Lung (tissue), 12 donors: ENCODE results near the gene ENO4. TPM values are rescaled to one million over a fixed set of nuclear protein-coding genes. Genes with fewer than 3 reads are reported as not detected.

Experiments
- ATAC-seq: fragments of 200-7000 bp; cut with Tn5 transposase; one replicate; pipeline ENCODE4 v1.9.1; 2020; ENCODE audit warnings: moderate number of reproducible peaks; ENCODE audit not compliant: insufficient read depth, low FRiP score
- DNase-seq, 3 donors: peaks; one replicate each; pipeline ENCODE4 v3.0.0-alpha.2; 2013 to 2017
- H3K27ac ChIP-seq, 2 donors: one replicate each; pipeline ENCODE4 v1.5.1; 2013; ENCODE audit warnings: mild to moderate bottlenecking in 2 of 2, moderate library complexity in 2 of 2, control low read depth in 1 of 2, inconsistent platforms in 1 of 2, low read depth in 1 of 2, low read length in 1 of 2
- H3K27me3 ChIP-seq, 3 donors: one replicate each; pipeline ENCODE4 v1.5.1; 2013; ENCODE audit warnings: low read length in 2 of 3; ENCODE audit not compliant: control insufficient read depth in 3 of 3, insufficient read depth in 3 of 3
- H3K36me3 ChIP-seq, 4 donors: one replicate each; pipeline ENCODE4 v1.5.1; 2013; ENCODE audit warnings: low read length in 4 of 4, mild to moderate bottlenecking in 1 of 4, moderate library complexity in 1 of 4; ENCODE audit not compliant: control insufficient read depth in 4 of 4, insufficient read depth in 4 of 4
- H3K4me1 ChIP-seq, 5 donors: one replicate each; pipeline ENCODE4 v1.5.1; 2013; ENCODE audit warnings: low read length in 5 of 5, mild to moderate bottlenecking in 2 of 5, moderate library complexity in 1 of 5; ENCODE audit not compliant: control insufficient read depth in 5 of 5, insufficient read depth in 5 of 5
- H3K4me3 ChIP-seq: one replicate; pipeline ENCODE4 v1.5.1; 2013; ENCODE audit warnings: mild to moderate bottlenecking, control low read depth, moderate library complexity
- H3K9ac ChIP-seq, 2 donors: one replicate each; pipeline ENCODE4 v1.5.1; 2013; ENCODE audit warnings: low read length in 2 of 2, control low read depth in 1 of 2; ENCODE audit not compliant: insufficient read depth in 1 of 2
- H3K9me3 ChIP-seq, 4 donors: one replicate each; pipeline ENCODE4 v1.5.1; 2013; ENCODE audit warnings: low read length in 3 of 4, mild to moderate bottlenecking in 1 of 4, moderate library complexity in 1 of 4; ENCODE audit not compliant: control insufficient read depth in 4 of 4, insufficient read depth in 3 of 4
- WGBS, 2 donors: extraction: QIAGEN DNeasy Blood & Tissue Kit; methylation state at CpG; one replicate each; pipeline ENCODE4 v1.1.7; 2013; 5-methylcytosine and 5-hydroxymethylcytosine counted together
- polyA plus RNA-seq, 2 donors: library from polyadenylated mRNA; stranded (reverse); fragments of 200-250 nt; gene quantifications; one replicate each; pipeline ENCODE4 v1.2.1, GENCODE V29; 2013
- total RNA-seq, 2 donors: library from RNA; depleted of rRNA in 1 of 2; stranded (reverse); fragments of >200 nt in 1 of 2; gene quantifications; one replicate each; pipeline ENCODE4 v1.2.1, GENCODE V29; 2014 to 2021
- TF ChIP-seq, protein P1 (sequence below): IDR thresholded peaks from 2 replicates; pipeline ENCODE4 v1.5.1; 2012; ENCODE audit warnings: mild to moderate bottlenecking; ENCODE audit errors: control extremely low read depth, extremely low read depth
- donor health status: control.
- donor health status: control.
- donor health status: Bipolar disorder and iron deficiency.
- donor health status: healthy.
- donor health status: DM: yes; HTN: yes; CAD: no.

ENO4 gene
- total and polyA plus RNA-seq, 4 donors, result 0.69 to 4.3 (median 2.0) TPM

- H3K27me3 ChIP-seq, result peaks cover 0 to 6% (median 2%) of the 10 kb centered on the region in 3 donors
- H3K9me3 ChIP-seq, result peaks cover 0 to 8% (median 0%) of the 10 kb centered on the region in 4 donors
- no peak overlapping the region for H3K4me3 ChIP-seq
- ATAC-seq (no peak), DNase-seq (no peak)
- no peak overlapping the region for H3K9ac ChIP-seq
- no peaks in the 10 kb centered on the region for H3K4me1 ChIP-seq
- TF ChIP-seq, protein P1, sequence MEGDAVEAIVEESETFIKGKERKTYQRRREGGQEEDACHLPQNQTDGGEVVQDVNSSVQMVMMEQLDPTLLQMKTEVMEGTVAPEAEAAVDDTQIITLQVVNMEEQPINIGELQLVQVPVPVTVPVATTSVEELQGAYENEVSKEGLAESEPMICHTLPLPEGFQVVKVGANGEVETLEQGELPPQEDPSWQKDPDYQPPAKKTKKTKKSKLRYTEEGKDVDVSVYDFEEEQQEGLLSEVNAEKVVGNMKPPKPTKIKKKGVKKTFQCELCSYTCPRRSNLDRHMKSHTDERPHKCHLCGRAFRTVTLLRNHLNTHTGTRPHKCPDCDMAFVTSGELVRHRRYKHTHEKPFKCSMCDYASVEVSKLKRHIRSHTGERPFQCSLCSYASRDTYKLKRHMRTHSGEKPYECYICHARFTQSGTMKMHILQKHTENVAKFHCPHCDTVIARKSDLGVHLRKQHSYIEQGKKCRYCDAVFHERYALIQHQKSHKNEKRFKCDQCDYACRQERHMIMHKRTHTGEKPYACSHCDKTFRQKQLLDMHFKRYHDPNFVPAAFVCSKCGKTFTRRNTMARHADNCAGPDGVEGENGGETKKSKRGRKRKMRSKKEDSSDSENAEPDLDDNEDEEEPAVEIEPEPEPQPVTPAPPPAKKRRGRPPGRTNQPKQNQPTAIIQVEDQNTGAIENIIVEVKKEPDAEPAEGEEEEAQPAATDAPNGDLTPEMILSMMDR, result no peak
- no peak overlapping the region for H3K27ac ChIP-seq
- no peaks in the 10 kb centered on the region for H3K36me3 ChIP-seq
- WGBS, 2 donors, result 75 to 85% methylated on average over 6 of the region's 6 CpGs
These were observed 46.8 kb upstream of the ENO4 start for GRCh38 chr10:116802474-116802873.

- Histone ChIP-seq H3K36me3 (no peaks in the 10 kb centered on the region), H3K27me3 (peaks cover 0 to 6% (median 0%) of the 10 kb centered on the region in 3 donors), H3K27ac (no peak overlapping the region), H3K9me3 (peaks cover 0 to 8% (median 0%) of the 10 kb centered on the region in 4 donors), H3K4me1 (no peaks in the 10 kb centered on the region), H3K4me3 (no peak overlapping the region), H3K9ac (no peak overlapping the region)
- 91 to 94% methylated on average over 19 of the region's 19 CpGs for WGBS, 2 donors
- ATAC-seq (no peak), DNase-seq (no peak)
- TF ChIP-seq, protein P1, result no peak
These were observed 46.4 kb upstream of the ENO4 start for GRCh38 chr10:116802876-116803275.

DNA sequence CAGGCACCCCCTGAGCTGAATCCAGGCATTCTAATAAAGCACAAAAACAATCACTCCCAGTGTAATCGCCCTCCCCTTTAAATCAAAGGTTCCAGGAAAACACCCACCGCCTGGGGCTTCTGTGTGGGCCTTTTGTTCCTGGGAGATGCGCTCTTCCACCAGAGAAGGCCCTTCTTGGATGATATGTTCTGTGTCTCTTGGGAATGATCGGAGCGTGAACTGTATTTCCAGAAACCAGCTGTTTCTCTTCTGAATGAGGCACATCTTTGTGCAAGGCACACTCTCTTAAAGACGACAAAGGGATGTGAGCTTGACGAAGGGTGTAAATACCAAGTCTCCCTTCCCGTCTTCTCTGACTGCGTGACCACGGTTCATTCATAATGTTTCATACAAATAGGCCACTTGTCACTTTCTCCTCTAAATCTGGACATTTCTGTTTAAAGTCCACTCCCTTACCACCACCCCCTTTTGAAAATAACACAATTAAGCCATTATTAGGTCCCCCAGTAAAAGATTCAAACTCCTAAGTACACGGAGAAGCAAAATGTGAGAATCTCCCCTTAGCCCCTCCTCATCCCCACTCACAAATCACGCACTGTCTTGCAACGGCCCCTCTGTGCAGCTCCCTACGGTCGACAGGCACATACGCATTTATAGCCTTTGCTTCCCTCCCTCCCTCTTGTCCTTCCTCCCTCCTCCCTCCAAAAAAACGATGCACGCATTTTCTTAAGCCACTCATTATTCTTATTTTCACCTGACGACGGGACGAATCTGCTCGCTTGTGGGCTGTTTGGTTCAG lies 45.6 kb upstream of the ENO4 start:
- Histone ChIP-seq H3K9ac (no peak overlapping the region), H3K27me3 (peaks cover 0 to 6% (median 4%) of the 10 kb centered on the region in 3 donors), H3K9me3 (peaks cover 0 to 8% (median 0%) of the 10 kb centered on the region in 4 donors), H3K27ac (no peak overlapping the region), H3K4me1 (no peaks in the 10 kb centered on the region), H3K36me3 (no peaks in the 10 kb centered on the region), H3K4me3 (no peak overlapping the region)
- TF ChIP-seq, protein P1, result no peak
- WGBS, 2 donors, result 76 to 82% methylated on average over 22 of the region's 22 CpGs
- no peak for ATAC-seq
- peak in 2 of 3 donors; percentile 8 to 38 for DNase-seq
